ENCODE data around the gene ABHD2.
"Not testable (repeated sequence)": the region's sequence is repeated elsewhere in the genome, so short reads cannot be mapped to it uniquely, and the experiment has no call there.

DNA sequence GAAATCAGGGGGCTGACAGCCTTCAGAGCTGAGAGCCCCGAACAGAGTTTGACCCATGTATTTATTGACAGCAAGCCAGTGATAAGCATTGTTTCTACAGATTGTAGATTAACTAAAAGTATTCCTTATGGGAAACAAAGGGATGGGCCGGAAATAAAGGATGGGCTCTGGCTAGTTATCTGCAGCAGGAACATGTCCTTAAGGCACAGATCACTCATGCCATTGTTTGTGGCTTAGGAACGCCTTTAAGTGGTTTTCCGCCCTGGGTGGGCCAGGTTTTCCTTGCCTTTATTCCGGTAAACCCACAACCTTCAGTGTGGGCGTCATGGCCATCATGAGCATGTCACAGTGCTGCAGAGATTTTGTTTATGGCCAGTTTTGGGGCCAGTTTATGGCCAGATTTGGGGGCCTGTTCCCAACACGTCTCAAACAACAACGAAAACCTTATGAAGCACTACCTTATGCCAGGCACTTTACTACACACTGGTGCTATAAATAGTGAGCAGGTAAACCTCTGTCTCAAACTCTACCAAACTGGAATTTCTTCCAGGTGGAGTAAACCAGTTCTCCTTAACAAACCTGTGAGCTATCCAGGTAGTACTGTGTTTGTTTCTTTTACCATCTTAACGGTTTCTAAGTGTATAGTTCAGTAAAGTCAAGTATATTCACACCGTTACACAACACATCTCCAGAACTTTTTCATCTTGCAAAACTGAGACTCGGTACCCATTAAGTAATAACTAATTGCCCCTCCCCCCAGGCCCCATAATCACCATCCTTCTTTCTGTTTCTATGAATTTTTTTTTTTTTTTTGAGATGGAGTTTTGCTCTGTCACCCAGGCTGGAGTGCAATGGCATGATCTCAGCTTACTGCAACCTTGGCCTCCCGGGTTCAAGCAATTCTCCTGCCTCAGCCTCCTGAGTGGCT lies 151.9 kb downstream of the ABHD2 start:
- TF ChIP-seq, protein P1, sequence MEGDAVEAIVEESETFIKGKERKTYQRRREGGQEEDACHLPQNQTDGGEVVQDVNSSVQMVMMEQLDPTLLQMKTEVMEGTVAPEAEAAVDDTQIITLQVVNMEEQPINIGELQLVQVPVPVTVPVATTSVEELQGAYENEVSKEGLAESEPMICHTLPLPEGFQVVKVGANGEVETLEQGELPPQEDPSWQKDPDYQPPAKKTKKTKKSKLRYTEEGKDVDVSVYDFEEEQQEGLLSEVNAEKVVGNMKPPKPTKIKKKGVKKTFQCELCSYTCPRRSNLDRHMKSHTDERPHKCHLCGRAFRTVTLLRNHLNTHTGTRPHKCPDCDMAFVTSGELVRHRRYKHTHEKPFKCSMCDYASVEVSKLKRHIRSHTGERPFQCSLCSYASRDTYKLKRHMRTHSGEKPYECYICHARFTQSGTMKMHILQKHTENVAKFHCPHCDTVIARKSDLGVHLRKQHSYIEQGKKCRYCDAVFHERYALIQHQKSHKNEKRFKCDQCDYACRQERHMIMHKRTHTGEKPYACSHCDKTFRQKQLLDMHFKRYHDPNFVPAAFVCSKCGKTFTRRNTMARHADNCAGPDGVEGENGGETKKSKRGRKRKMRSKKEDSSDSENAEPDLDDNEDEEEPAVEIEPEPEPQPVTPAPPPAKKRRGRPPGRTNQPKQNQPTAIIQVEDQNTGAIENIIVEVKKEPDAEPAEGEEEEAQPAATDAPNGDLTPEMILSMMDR (IDR thresholded peaks at IDR 0.05): not testable (repeated sequence)
- not testable (repeated sequence) for TF ChIP-seq POLR2A (IDR thresholded peaks at IDR 0.05)
